Spleen (tissue), 13 donors: ENCODE measurements around the gene GNAO1. TPM values are rescaled to one million over a fixed set of nuclear protein-coding genes. Genes with fewer than 3 reads are reported as not detected.

Experiments used
- DNase-seq: peaks from one replicate; pipeline ENCODE4 v3.0.0-alpha.2; 2020
- H3K27ac ChIP-seq, 8 donors: fragments of 200-600 bp; sonication (generic) in 7 of 8; 1 replicate in 4 of 8; 2 replicates in 4 of 8; pipeline versions ENCODE4 v1.5.0 to v1.8.0; 2016 to 2021; ENCODE audit warnings: inconsistent platforms in 4 of 8, mild to moderate bottlenecking in 4 of 8, moderate library complexity in 1 of 8
- H3K27me3 ChIP-seq, 7 donors: fragments of 200-600 bp; sonication (generic) in 6 of 7; replicated peaks in 1 of 7; 1 replicate in 4 of 7; 2 replicates in 3 of 7; pipeline versions ENCODE4 v1.5.0 to v1.8.0; 2016 to 2021; ENCODE audit warnings: inconsistent platforms in 3 of 7, mild to moderate bottlenecking in 1 of 7
- H3K36me3 ChIP-seq, 6 donors: fragments of 200-600 bp; sonication (generic) in 5 of 6; 1 replicate in 4 of 6; 2 replicates in 2 of 6; pipeline versions ENCODE4 v1.5.0 to v1.8.0; 2016 to 2021; ENCODE audit warnings: inconsistent platforms in 2 of 6
- H3K4me1 ChIP-seq, 6 donors: fragments of 200-600 bp; sonication (generic) in 5 of 6; 1 replicate in 3 of 6; 2 replicates in 3 of 6; pipeline versions ENCODE4 v1.5.0 to v1.8.0; 2016 to 2021; ENCODE audit warnings: inconsistent platforms in 3 of 6
- H3K4me3 ChIP-seq, 8 donors: fragments of 200-600 bp; sonication (generic) in 7 of 8; 1 replicate in 4 of 8; 2 replicates in 4 of 8; pipeline versions ENCODE4 v1.5.0 to v1.8.0; 2016 to 2021; ENCODE audit warnings: inconsistent platforms in 4 of 8, mild to moderate bottlenecking in 4 of 8, moderate library complexity in 2 of 8
- H3K9me3 ChIP-seq, 8 donors: fragments of 200-600 bp; sonication (generic) in 7 of 8; 1 replicate in 4 of 8; 2 replicates in 4 of 8; pipeline versions ENCODE4 v1.5.0 to v1.8.0; 2016 to 2021; ENCODE audit warnings: inconsistent platforms in 4 of 8
- POLR2A ChIP-seq, 3 donors: fragments of 450-650 bp; IDR thresholded peaks; one replicate each; pipeline ENCODE4 v1.5.1; 2017; ENCODE audit warnings: antibody characterized with exemption in 3 of 3, mild to moderate bottlenecking in 1 of 3
- POLR2AphosphoS5 ChIP-seq, 3 donors: sonication (generic); formaldehyde crosslinking; IDR thresholded peaks; one replicate each; pipeline ENCODE4 v1.5.1; 2017; ENCODE audit warnings: antibody characterized with exemption in 3 of 3
- WGBS, 5 donors: extraction: QIAGEN DNeasy Blood & Tissue Kit in 3 of 5; methylation state at CpG; one replicate each; pipeline versions ENCODE4 v1.1.5 to v1.1.7; 2013 to 2018; 5-methylcytosine and 5-hydroxymethylcytosine counted together
- intact Hi-C: fragments of 100-400 bp; cut with DNase I; formaldehyde crosslinking; loops from one replicate; pipeline ENCODE4 v1.15.0; 2023; ENCODE audit warnings: low total_unique reads
- long read RNA-seq, 2 donors: transcript quantifications; one replicate each; lab custom pipeline, GENCODE V29; 2026
- polyA plus RNA-seq, 3 donors: library from polyadenylated mRNA; stranded (reverse); fragments of 200-250 nt; gene quantifications; one replicate each; pipeline ENCODE4 v1.2.1, GENCODE V29; 2013
- total RNA-seq, 7 donors: library from RNA; depleted of rRNA in 3 of 7; stranded (reverse); fragments of >200 nt in 3 of 7; fragmentation: NEBNext Ultra II Directional in 4 of 7; extraction: Animal tissue kit (Norgen Biotek cat#: 25700) in 4 of 7; gene quantifications; one replicate each; pipeline versions ENCODE4 v1.1.0 to v1.2.1, GENCODE V29; 2016 to 2021
- TF ChIP-seq, protein P1 (sequence below), 11 experiments: fragments of 200-600 bp in 7 of 11; fragments of 450-650 bp in 4 of 11; sonication (generic) in 4 of 11; IDR thresholded peaks in 8 of 11; conservative IDR thresholded peaks in 3 of 11; 1 replicate in 7 of 11; 2 replicates in 4 of 11; pipeline versions ENCODE4 v1.4.0 to v1.8.0; 2016 to 2021; ENCODE audit warnings: antibody characterized with exemption in 11 of 11, inconsistent platforms in 4 of 11, mild to moderate bottlenecking in 1 of 11
- donor health status: healthy with polysubstance abuse.
- donor health status: DM: no; HTN: no; CAD: no; lungs with moderate emphysema.
- donor health status: DM: no; HTN: no; CAD: no.
- donor health status: Bipolar disorder and iron deficiency.
- donor health status: healthy.
- donor health status: DM: no; HTN: no; CAD: no.
- donor health status: DM: yes; HTN: yes; CAD: no.

GNAO1 gene
- 1 to 10 TPM; 3.5 to 7.9 (median 6.7) TPM for total RNA-seq
- polyA plus RNA-seq = 1 to 10 TPM in 1 of 3 donors, under 1 TPM in 2; 0.32 to 1.0 (median 0.33) TPM
- long read RNA-seq, donor 1 = 0 reads
- long read RNA-seq, donor 2 = 0 reads

DNA sequence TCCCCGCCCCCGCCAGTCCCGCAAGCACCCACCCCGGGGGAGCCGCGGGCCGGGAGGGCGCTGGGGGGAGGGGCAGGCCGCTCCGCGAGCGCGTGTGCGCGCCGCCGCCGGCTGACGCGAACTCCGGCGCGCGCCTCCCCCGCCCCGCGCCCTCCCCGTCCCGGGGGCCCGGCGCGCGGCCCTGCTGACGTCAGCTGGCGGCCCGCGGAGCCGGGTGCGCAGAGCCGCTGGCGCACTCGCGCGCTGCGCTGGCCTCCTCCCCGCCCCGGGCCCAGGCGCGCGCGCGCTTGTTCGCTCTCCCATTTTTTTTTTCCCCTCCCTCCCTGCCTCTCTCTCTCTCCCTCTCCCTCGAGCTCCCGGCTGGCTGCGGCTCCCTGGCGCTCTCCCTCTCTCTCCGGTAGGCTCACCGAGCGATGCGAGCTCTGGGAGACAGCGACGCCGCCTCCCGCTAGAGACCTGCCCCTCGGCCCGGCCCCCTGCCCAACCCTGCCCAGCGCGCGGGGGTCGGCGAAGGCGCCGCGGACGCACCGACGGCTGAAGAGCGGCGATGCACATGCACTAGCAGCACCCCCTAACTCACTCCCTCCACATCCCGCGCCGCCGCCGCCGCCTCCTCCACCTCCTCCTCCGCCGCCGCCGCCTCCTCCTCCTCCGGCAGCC is at the start of gene GNAO1:
Gene GNAO1 (plus strand): TSS at position 334 of the 660 bp plus-strand sequence. CDS start 747 bp downstream, outside the sequence.
- H3K36me3 ChIP-seq = no peaks in the 10 kb centered on the region
- peaks cover 12 to 52% (median 37%) of the 10 kb centered on the region in 6 donors for H3K4me1 ChIP-seq
- H3K9me3 ChIP-seq = no peaks in the 10 kb centered on the region
- 0 to 1% (median 1%) methylated on average over 37 to 91 of the region's 91 CpGs for WGBS, 5 donors
- peak; percentile 85 for DNase-seq
- peak within 1 kb of the TSS; percentile 48 to 81 (median 54) for H3K4me3 ChIP-seq
- peaks cover 0 to 89% (median 59%) of the 10 kb centered on the region in 7 donors for H3K27me3 ChIP-seq
- intact Hi-C loops = no loop called here
- peak; percentile 15 to 20 (median 17) for TF ChIP-seq POLR2AphosphoS5 (IDR thresholded peaks at IDR 0.05)
- no peak for TF ChIP-seq POLR2A (IDR thresholded peaks at IDR 0.05)
- peak within 1 kb of the TSS in 5 of 8 donors; percentile 55 to 81 (median 67) for H3K27ac ChIP-seq

DNA sequence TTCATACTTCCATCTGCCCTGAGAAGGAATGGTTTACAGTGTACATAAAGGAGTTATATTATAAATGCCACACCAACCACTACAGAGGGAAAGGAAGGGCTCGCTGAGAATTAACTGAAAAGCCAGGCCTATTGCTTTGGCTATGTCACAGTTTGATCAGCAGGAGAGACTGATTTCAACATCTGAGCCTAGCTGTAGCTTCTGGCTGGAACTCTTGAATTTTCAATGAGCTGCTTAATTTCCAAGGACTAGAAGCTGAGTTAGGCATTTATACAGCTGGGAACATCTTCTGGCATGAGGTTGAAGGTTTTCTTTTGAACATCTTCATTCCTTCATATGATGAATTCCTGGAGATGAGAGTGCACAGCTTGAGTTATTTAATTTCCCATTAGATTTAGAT is 47.6 kb upstream of the GNAO1 start:
- Histone ChIP-seq H3K4me1 (no peaks in the 10 kb centered on the region), H3K27ac (no peak overlapping the region), H3K36me3 (no peaks in the 10 kb centered on the region), H3K9me3 (no peaks in the 10 kb centered on the region), H3K27me3 (peaks cover 0 to 6% (median 0%) of the 10 kb centered on the region in 7 donors), H3K4me3 (no peak overlapping the region)
- 0 to 46% (median 34%) methylated on average over 1 of the region's 1 CpG for WGBS, 5 donors
- TF ChIP-seq POLR2A (IDR thresholded peaks at IDR 0.05) (no peak), POLR2AphosphoS5 (IDR thresholded peaks at IDR 0.05) (no peak)
- TF ChIP-seq, protein P1, sequence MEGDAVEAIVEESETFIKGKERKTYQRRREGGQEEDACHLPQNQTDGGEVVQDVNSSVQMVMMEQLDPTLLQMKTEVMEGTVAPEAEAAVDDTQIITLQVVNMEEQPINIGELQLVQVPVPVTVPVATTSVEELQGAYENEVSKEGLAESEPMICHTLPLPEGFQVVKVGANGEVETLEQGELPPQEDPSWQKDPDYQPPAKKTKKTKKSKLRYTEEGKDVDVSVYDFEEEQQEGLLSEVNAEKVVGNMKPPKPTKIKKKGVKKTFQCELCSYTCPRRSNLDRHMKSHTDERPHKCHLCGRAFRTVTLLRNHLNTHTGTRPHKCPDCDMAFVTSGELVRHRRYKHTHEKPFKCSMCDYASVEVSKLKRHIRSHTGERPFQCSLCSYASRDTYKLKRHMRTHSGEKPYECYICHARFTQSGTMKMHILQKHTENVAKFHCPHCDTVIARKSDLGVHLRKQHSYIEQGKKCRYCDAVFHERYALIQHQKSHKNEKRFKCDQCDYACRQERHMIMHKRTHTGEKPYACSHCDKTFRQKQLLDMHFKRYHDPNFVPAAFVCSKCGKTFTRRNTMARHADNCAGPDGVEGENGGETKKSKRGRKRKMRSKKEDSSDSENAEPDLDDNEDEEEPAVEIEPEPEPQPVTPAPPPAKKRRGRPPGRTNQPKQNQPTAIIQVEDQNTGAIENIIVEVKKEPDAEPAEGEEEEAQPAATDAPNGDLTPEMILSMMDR (IDR thresholded peaks at IDR 0.05 in 8 of 11, conservative IDR thresholded peaks at IDR 0.05 in 3 of 11) = no peak
- intact Hi-C loops = no loop called here
- DNase-seq = no peak

DNA sequence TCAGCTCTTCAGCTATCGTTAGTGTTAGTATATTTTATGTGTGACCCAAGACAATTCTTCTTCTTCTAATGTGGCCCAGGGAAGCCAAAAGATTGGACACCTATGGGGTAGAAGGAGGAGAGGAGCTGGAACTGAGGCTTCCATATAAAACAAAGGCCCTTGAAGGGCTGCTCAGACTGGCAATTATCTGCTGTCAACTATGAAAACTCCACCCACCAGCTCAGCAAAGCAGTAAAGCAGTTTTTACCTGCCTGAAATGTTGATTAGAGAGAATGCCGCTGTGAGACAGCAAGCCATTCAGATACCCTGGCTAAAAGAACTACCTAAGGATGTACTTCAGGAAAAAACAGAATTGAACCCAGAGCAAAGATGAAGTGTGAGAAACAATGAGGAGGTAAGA is 45.9 kb upstream of the GNAO1 start:
- Histone ChIP-seq H3K27me3 (peaks cover 0 to 6% (median 0%) of the 10 kb centered on the region in 7 donors), H3K27ac (no peak overlapping the region), H3K4me3 (no peak overlapping the region), H3K4me1 (no peaks in the 10 kb centered on the region), H3K9me3 (no peaks in the 10 kb centered on the region), H3K36me3 (no peaks in the 10 kb centered on the region)
- intact Hi-C loops = no loop called here
- 83 to 92% (median 84%) methylated on average over 2 of the region's 2 CpGs for WGBS, 5 donors
- DNase-seq = no peak
- TF ChIP-seq, protein P1 (IDR thresholded peaks at IDR 0.05 in 8 of 11, conservative IDR thresholded peaks at IDR 0.05 in 3 of 11) = no peak
- TF ChIP-seq POLR2AphosphoS5 (IDR thresholded peaks at IDR 0.05) (no peak), POLR2A (IDR thresholded peaks at IDR 0.05) (no peak)

DNA sequence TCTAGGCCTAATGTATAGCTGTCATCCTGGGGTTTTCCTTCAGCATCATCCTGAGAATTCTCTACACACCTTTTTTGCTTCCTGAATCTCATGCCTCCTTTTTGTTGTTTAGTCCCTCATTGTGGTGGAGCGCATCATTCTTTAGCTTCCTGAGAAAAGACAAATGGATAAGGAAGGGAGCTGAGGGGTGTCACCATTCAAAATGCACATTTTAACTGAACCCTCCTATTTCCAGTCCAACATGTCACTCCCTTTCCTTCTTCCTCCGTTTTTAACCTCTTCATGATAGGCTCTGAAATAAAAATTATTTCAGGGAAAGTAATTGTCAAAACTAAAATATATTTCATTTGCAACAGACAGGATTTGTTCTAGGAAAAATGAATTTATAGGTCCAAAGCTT is 39.7 kb upstream of the GNAO1 start:
- H3K4me3 ChIP-seq = no peak overlapping the region
- DNase-seq = no peak
- H3K27ac ChIP-seq = no peak overlapping the region
- 69 to 88% (median 78%) methylated on average over 2 of the region's 2 CpGs for WGBS, 5 donors
- TF ChIP-seq, protein P1 (IDR thresholded peaks at IDR 0.05 in 8 of 11, conservative IDR thresholded peaks at IDR 0.05 in 3 of 11) = no peak
- no peak for TF ChIP-seq POLR2AphosphoS5 (IDR thresholded peaks at IDR 0.05)
- no peak for TF ChIP-seq POLR2A (IDR thresholded peaks at IDR 0.05)
- H3K9me3 ChIP-seq = no peaks in the 10 kb centered on the region
- no peaks in the 10 kb centered on the region for H3K27me3 ChIP-seq
- intact Hi-C loops = no loop called here
- H3K36me3 ChIP-seq = no peaks in the 10 kb centered on the region
- H3K4me1 ChIP-seq = no peaks in the 10 kb centered on the region
